Thoracic aorta (tissue), 2 donors: Measurements from ENCODE around the gene MYO5A. TPM values are rescaled to one million over a fixed set of nuclear protein-coding genes. Genes with fewer than 3 reads are reported as not detected.
"Not testable (repeated sequence)": the region's sequence is repeated elsewhere in the genome, so short reads cannot be mapped to it uniquely, and the experiment has no call there.

Experiments
- ATAC-seq: fragments of 150-250 bp; one replicate; pipeline ENCODE4 v1.8.0; 2017; ENCODE audit warnings: low read depth; ENCODE audit not compliant: insufficient number of reproducible peaks, low FRiP score
- DNase-seq: peaks from one replicate; pipeline ENCODE4 v3.0.0-alpha.2; 2020; ENCODE audit warnings: low spot score
- H3K27ac ChIP-seq, 2 donors: fragments of 200-600 bp; sonication (generic); 1 replicate in 1 of 2; 2 replicates in 1 of 2; pipeline ENCODE4 v1.5.1; 2016; ENCODE audit warnings: mild to moderate bottlenecking in 2 of 2, moderate library complexity in 2 of 2
- H3K27me3 ChIP-seq: fragments of 200-600 bp; sonication (generic); replicated peaks from 2 replicates; pipeline ENCODE4 v1.6.0; 2016; ENCODE audit warnings: mild to moderate bottlenecking; ENCODE audit not compliant: insufficient read depth
- H3K36me3 ChIP-seq: fragments of 200-600 bp; sonication (generic); one replicate; pipeline ENCODE4 v1.5.1; 2016
- H3K4me1 ChIP-seq, 2 donors: fragments of 200-600 bp; sonication (generic); 1 replicate in 1 of 2; 2 replicates in 1 of 2; pipeline versions ENCODE4 v1.5.1 to v1.6.0; 2016; ENCODE audit warnings: low read depth in 2 of 2, mild to moderate bottlenecking in 1 of 2; ENCODE audit not compliant: control insufficient read depth in 1 of 2
- H3K4me3 ChIP-seq: fragments of 200-600 bp; sonication (generic); 2 replicates; pipeline ENCODE4 v1.5.1; 2016; ENCODE audit warnings: mild to moderate bottlenecking
- H3K9me3 ChIP-seq: fragments of 200-600 bp; sonication (generic); 2 replicates; pipeline ENCODE4 v1.5.1; 2016
- CTCF ChIP-seq: fragments of 200-600 bp; sonication (generic); IDR thresholded peaks from one replicate; pipeline ENCODE4 v1.5.1; 2019; ENCODE audit warnings: antibody characterized with exemption
- total RNA-seq, 2 donors: library from RNA; depleted of rRNA; stranded (reverse); fragments of >200 nt; gene quantifications; one replicate each; pipeline versions ENCODE4 v1.1.0 to v1.2.3, GENCODE V29; 2016

MYO5A gene
- total RNA-seq, 2 donors from 2014 or later: 37.6 to 58.8 TPM

- TF ChIP-seq CTCF: no peak
- Histone ChIP-seq H3K36me3 (peaks cover 9% of the 10 kb centered on the region), H3K27me3 (no peaks in the 10 kb centered on the region), H3K27ac (no peak overlapping the region), H3K4me1 (peaks cover 4 to 10% of the 10 kb centered on the region in 2 donors), H3K4me3 (no peak overlapping the region), H3K9me3 (no peaks in the 10 kb centered on the region)
- ATAC-seq: no peak
- no peak for DNase-seq
Measured at GRCh38 chr15:52551762-52552161, 23.1 kb upstream of the MYO5A start.

GRCh38 chr15:52551186-52551585 lies 22.5 kb upstream of the MYO5A start:
- peaks cover 15% of the 10 kb centered on the region for H3K36me3 ChIP-seq
- DNase-seq, ATAC-seq, H3K27ac ChIP-seq, H3K4me3 ChIP-seq, H3K9me3 ChIP-seq, H3K27me3 ChIP-seq: not testable (repeated sequence)
- peaks cover 0 to 10% of the 10 kb centered on the region in 2 donors for H3K4me1 ChIP-seq

GRCh38 chr15:52546031-52546751 lies 17.5 kb upstream of the MYO5A start:
- no peaks in the 10 kb centered on the region for H3K27me3 ChIP-seq
- H3K27ac ChIP-seq: no peak overlapping the region
- no peaks in the 10 kb centered on the region for H3K9me3 ChIP-seq
- TF ChIP-seq CTCF: no peak
- peaks cover 16% of the 10 kb centered on the region for H3K36me3 ChIP-seq
- H3K4me1 ChIP-seq: no peaks in the 10 kb centered on the region
- no peak overlapping the region for H3K4me3 ChIP-seq
- no peak for DNase-seq
- no peak for ATAC-seq

GRCh38 chr15:52540374-52541012 lies 11.8 kb upstream of the MYO5A start:
- Histone ChIP-seq H3K27me3 (no peaks in the 10 kb centered on the region), H3K9me3 (no peaks in the 10 kb centered on the region), H3K4me3 (no peak overlapping the region), H3K36me3 (no peaks in the 10 kb centered on the region), H3K27ac (no peak overlapping the region), H3K4me1 (no peaks in the 10 kb centered on the region)
- no peak for TF ChIP-seq CTCF
- DNase-seq (no peak), ATAC-seq (no peak)

DNA sequence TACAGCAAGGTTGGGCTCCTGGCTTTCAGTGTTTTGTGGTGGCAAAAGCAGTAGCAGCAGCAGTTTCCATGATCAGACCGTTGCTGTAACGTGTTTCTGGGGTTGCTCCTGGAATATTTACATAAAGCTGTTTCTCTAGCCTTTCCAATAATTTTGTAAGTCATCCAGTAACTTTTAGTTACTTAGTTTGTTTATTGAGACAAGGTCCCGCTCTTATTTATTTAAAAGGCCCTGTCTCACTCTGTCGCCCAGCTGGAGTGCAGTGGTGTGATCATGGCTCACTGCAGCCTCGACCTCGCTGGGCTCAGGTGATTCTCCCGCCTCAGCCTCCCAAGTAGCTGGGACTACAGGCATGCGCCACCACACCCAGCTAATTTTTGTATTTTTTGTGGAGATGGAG lies 8.8 kb upstream of the MYO5A start:
- no peak for DNase-seq
- H3K36me3 ChIP-seq: no peaks in the 10 kb centered on the region
- no peaks in the 10 kb centered on the region for H3K4me1 ChIP-seq
- no peaks in the 10 kb centered on the region for H3K27me3 ChIP-seq
- no peak overlapping the region for H3K4me3 ChIP-seq
- no peak for ATAC-seq
- H3K9me3 ChIP-seq: no peaks in the 10 kb centered on the region
- H3K27ac ChIP-seq: no peak overlapping the region
- TF ChIP-seq CTCF: no peak
